Right renal pelvis (tissue), 4 donors: ENCODE results near the gene LKAAEAR1. TPM values are rescaled to one million over a fixed set of nuclear protein-coding genes. Genes with fewer than 3 reads are reported as not detected.
"Not testable (repeated sequence)": the region's sequence is repeated elsewhere in the genome, so short reads cannot be mapped to it uniquely, and the experiment has no call there.

Experiments
- DNase-seq, 4 donors: peaks; one replicate each; pipeline ENCODE4 v3.0.0-alpha.2; 2013; ENCODE audit warnings: low read depth in 4 of 4, low spot score in 3 of 4, missing footprints in 1 of 4
- polyA plus RNA-seq, 4 donors: library from polyadenylated mRNA; unstranded; fragments of 120-200 nt; gene quantifications; one replicate each; pipeline ENCODE4 v1.2.1, GENCODE V29; 2013; ENCODE audit not compliant: insufficient read length in 4 of 4

The LKAAEAR1 gene, protein sequence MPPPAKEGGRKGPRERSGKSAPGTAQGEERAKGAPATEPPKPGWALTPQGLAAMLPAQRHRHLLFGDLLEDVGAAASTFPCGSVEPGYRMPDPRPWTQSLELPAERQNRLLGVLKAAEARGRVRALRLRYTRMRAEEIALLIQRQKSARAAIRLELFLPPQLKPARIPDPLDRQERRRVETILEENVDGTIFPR
- under 1 TPM in 1 of 4 donors, not detected in 3; 0.22 TPM for polyA plus RNA-seq

DNA sequence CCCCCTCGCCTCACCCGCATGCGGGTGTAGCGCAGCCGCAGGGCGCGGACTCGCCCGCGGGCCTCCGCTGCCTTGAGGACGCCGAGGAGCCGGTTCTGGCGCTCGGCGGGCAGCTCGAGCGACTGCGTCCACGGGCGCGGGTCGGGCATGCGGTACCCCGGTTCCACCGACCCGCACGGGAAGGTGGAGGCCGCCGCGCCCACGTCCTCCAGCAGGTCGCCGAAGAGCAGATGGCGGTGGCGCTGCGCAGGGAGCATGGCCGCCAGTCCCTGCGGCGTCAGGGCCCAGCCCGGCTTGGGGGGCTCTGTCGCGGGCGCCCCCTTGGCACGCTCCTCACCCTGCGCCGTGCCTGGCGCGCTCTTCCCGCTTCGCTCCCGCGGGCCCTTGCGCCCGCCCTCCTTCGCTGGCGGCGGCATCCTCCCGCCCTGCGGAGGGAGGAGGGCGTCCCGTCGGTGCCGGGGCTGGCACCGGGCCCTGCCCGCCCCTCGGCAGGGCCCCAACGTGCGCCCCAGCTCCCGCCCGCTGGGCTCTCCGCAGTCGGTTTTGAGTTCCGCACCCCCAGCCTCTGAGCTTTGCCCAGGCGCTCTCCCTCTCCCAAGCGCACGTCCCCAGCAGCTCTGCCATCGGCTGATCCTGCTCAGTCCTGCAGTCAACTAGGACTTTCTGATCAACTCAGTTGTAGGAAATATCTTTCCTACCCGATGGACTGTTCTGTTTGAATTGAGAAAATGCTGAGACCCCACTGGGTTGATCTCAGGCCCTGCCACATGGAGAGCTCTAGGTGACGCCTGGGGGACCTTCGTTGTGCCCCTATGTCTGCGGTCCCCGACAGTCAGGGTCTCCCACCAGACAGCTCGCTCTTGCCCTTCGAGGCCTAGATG, at the start of gene LKAAEAR1:
TSS of gene LKAAEAR1 (minus strand) at position 595 of the 881 bp plus-strand sequence. CDS start at position 416, 179 bp downstream.
- DNase-seq: no peak

DNA sequence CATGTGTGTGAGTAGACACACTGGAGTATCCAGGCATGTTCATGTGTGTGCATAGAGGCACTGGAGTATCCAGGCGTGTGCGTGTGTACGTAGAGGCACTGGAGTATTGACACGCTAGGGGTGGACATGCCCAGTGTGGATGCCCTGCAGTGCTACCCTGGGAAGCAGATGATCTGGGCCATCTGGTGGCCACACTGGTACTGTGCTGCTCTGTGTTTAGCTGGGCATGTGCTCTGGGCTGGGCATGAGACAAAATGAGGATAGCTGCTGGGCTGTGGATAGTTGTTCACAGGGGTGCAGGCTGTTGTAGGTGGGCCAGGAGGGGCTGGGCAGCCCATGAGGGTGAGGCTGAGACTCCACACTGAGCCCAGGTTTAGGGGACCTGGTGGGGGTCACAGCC, 47.2 kb upstream of the LKAAEAR1 start:
- no peak for DNase-seq

DNA sequence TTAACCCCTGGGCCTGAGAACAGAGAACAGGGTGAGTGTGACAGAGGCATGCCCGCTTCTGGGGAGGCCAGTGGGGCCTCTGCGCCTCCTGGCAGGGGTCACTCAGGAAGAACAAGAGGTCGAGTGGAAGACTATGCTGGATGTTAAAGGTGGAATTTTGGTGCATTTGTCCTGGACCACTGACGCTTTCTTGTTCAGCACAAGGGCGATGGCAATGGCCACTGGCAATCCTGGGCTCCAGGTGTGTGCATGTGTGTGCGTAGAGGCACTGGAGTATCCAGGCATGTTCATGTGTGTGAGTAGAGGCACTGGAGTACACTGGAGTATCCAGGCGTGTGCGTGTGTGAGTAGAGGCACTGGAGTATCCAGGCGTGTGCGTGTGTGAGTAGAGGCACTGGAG, 46.7 kb upstream of the LKAAEAR1 start:
- no peak for DNase-seq

DNA sequence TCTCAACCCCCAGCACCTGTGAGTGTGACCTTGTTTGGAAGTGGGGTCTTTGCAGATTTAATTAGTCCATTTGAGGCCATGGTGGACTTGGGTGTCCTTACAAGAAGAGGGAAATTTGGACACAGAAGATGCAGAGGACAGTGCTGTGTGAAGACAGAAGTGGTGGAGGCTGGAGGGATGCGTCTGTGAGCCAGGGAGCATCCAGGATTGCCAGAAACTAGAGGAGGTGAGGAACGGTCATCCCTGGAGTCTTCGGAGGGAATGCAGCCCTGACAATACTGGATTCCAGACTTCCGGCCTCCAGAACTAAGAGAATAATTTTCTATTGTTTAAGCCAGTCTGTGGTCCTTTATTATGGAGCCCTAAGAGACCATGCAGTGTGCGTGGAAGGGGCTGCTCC, 46.1 kb upstream of the LKAAEAR1 start:
- no peak for DNase-seq

DNA sequence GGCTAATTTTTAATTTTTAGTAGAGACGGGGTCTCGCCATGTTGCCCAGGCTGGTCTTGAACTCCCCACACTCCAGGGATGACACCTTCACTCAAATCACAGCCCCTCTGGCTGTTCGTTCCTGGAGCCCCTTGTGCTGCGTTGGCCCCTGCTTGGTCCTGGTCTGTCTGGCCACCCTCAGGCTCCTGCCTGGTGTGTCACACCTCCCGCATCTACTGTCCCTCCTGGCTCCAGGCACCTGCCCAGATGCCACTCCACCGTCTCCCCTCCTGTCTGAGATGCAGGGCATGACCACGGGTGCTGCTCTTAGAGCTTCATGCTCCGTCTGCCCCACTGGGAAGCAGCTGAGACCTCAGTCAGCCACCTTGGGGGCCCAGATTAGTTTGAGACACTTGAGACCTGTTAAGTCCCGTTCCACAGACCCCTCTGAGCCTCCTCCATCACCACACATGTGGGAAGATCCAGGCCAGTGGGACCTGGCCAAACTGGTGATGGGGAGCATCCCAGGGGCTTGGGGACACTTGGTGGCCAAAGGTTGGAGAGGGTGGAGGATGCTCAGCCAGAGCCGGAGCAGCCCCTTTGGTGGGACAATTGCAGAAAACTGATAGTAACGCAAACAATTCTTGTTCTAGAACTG, 45.1 kb upstream of the LKAAEAR1 start:
- DNase-seq: no peak

DNA sequence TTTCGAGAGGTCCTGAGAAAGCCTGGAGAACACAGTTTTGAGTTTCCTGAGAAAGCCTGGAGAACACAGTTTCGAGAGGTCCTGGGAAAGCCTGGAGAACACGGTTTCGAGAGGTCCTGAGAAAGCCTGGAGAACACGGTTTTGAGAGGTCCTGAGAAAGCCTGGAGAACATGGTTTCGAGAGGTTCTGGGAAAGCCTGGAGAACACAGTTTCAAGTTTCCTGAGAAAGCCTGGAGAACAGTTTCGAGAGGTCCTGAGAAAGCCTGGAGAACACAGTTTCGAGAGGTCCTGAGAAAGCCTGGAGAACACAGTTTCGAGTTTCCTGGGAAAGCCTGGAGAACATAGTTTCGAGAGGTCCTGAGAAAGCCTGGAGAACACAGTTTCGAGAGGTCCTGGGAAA, 39.3 kb upstream of the LKAAEAR1 start:
- not testable (repeated sequence) for DNase-seq

DNA sequence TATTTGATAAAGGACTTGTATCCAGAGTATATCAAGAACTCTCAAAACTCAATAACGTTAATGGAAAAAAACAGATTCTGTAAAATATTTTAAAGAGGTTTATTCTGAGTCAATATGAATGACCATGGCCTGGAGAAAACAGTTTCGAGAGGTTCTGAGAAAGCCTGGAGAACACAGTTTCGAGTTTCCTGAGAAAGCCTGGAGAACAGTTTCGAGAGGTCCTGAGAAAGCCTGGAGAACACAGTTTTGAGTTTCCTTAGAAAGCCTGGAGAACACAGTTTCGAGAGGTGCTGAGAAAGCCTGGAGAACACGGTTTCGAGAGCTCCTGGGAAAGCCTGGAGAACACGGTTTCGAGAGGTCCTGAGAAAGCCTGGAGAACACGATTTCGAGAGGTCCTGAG, 38.7 kb upstream of the LKAAEAR1 start:
- DNase-seq: not testable (repeated sequence)

DNA sequence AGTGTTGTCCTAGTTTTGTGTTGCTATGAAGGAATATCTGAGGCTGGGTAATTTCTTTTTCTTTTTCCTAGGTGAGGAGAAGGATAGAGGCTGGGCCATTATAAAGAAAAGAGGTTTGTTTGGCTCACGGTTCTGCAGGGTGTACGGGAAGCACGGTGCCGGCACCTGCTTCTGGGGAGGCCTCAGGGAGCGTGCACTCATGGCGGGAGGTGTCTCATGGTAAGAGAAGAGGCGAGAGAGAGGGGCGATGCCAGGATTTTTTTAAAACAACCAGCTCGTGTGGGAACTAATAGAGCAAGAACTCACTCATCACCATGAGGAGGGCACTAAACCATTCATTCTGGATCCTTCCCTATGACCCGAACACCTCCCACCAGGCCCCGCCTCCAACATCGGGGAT, 37.4 kb upstream of the LKAAEAR1 start:
- no peak for DNase-seq

DNA sequence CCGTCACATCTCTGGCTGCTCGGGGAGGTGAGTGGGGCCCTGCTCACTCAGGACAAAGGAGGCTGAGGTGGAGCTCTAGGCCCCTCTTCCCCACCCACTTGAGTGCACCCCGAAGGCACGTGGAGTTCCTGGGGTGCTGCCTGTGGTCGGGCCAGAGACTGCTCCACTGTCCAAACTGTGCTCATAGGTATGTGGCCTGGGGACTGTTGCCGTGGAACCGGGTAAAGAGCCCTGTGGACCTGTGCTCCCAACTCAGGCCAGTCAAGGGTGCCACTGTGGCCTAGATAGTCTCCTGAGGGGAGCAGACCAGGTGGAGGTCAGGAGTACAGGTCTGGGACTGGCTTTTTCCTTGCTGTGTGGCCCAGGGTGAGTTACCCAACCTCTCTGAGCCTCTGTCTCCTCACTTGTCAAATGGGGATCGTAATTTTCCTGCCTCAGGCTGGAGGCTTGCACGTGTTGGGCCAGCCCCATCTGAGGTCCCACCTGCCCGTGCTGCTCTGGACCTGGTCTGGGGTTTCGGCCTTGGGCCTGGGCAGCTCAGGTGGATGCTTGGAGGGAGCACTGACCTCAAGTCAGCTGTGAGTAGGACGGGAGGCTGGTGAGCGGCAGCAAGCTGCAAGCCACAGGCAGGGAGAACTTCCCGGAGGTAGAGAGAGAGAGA, 35.6 kb upstream of the LKAAEAR1 start:
- DNase-seq: no peak

DNA sequence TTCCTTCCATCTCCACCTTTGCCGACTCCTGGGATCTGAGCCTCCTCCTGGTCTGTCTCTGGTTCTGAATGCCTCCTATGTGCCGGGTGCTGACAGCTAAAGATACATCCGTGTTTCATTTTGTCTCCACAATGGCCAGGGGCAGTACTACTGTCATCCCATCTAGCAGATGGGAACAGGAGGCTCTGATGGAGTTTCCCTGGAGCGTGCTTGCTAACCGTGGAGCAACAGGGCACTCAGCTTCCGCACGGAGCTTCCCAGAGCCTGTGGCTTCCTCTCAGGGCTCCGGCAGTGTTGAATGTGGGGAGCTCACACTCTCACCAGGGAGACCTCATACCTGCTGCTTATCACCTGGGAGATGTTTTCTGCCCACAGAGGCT, 35.1 kb upstream of the LKAAEAR1 start:
- no peak for DNase-seq

DNA sequence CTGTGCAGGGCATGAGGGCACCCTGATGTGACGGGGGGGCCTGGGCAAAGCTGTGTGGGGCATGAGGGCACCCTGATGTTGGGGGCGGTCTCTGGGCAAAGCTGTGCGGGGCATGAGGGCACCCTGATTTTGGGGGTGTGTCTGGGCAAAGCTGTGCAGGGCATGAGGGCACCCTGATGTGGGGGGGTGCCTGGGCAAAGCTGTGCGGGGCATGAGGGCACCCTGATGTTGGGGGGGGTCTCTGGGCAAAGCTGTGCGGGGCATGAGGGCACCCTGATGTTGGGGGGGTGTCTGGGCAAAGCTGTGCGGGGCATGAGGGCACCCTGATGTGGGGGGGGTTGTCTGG, 33.2 kb upstream of the LKAAEAR1 start:
- DNase-seq: not testable (repeated sequence)

DNA sequence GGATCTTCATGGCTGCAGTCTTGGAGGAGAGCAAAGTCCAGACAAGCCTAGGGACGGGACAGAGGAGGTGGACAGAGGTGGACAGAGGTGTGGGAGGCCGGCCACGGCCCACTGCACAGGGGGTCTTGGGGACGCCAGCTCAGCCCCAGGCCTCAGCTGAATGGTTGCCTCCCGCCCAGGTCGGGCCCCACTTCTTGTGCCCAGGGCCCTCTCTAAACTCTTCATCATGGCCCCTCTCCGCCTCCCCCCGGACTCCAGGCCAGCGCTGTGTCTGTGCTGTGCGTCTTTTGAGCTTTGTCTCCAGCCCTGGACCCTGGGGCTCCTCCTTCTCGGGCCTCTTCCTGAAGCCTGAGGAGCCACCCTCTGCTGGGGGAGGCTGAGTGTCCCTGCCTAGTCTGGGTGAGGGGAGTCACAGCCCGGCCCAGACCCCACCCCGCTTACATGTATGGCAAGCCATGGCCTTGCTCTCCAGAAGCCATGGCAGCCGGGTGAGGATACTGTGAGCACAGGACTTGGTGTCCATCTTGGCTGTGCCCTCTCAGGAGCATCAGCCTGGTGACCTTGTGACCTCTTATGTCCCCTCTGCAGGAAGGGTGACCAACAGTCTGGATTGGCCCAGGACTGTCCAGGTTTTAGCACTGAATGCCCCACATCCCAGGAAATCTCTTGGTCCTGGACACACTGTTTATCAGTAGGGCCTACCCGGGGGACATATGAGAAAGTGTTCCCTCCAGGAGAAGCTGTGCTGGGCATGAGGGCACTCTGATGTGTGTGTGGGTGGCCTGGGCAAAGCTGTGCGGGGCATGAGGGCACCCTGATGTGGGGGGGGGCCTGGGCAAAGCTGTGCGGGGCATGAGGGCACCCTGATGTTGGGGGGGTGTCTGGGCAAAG, 32.6 kb upstream of the LKAAEAR1 start:
- DNase-seq: no peak

DNA sequence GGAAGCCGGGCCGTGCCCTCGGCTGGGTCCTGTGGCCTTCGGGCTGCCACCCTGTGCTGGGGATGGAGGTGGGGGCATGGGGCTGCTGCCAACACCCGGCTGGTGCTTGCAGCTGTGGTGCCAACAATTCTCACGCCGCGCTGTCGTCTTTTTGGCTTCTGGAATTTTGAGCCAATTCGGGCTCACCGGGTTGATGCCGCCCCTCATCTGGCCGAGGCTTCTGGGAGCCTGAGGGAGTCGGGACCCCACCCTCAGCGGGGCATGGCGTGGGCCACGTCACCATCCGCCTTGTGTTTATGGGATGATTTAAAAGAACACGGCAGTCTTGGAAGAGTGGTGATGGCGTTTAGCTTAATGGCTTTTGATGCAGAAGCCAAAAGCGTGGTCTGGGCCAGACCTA, 31.8 kb upstream of the LKAAEAR1 start:
- DNase-seq: no peak

DNA sequence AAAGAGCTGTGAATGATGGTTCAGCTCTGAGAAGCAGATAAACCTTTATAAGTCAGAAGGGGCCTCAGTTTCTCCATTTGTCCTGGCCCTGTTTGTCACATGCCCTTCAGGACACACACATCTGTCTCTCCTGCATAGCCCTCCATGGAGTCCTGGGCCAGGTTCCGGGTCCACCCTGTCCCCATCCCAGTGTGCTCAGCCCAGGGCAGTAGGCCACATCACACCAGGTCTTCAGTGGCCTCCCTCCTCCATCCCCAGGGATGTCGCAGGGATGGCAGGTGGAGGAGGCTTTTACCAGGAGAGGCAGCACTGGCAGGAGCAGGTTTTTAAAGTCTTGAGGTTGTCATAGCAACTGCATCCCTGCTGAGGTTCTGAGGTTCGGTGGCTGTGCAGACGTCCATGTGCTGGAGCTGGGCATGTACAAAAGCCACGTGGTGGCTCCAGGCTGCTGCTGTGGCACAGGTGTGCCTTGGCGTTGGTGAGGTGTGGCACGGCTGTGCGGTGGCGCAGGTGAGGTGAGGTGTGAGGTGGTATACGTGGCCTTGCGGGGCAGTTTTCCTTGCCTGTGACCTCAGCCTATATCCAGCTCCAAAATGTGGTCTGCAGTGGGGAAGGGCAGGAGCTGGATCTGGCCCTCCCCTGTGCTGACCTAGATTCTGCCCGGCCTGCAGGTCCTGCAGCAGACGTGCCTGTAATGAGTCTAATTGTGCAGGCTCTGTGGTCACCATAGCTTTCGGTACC, 31.1 kb upstream of the LKAAEAR1 start:
- DNase-seq: no peak

DNA sequence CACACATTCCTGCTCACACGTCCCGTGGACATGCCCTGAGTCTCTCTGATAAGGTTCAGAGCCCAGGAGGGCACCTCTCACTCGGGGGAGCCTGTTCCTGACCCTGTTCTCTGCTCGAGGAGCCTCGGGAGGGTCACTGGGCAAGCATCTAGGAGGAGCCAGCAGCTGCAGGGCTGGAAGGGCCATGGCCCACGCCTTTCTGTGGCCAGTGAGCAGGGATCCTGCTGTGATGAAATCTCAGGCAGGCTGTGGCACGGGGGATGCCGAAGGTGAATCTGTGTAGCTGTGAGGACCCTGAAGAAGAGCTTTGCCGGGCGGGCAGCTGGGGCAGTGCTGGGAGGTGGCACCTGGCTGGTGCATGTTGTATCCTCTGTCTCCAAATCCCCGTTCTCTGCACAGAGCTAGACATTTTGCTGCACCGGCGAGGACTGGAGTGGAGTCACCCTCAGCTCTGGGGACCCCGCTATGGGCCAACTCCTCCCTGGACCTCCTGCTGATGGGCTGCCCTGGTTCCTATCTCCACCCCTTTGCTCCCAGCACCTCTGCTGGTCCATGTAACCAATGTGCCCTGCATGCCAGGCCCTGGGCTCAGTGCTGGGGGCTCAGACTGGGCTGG, 30.3 kb upstream of the LKAAEAR1 start:
- DNase-seq: no peak

DNA sequence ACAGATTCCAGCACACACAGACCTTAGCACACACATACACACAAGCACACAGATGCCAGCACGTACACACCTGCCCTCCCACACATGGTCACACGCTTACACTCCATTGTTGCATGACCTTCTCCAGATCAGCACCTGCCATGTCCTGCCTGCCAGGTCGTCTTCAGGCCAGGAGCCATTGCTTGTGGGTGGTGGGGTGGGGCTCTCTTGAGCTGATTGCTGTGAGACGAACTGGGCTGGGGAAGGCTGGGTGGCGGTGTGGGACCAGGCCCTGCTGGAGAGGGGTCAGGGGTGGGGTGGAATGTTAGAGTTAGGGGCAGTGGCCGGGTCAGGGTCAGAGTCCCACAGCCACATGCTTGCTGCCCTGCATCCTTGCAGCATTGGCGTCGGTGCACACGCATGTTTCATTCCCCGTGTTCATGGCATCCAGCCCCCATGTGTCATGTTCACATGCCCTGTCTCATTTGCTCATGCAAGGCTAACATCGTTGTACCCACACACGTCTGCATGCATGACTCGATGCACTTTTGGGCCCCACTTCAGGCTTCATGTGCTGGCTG, 29.7 kb upstream of the LKAAEAR1 start:
- DNase-seq: no peak

DNA sequence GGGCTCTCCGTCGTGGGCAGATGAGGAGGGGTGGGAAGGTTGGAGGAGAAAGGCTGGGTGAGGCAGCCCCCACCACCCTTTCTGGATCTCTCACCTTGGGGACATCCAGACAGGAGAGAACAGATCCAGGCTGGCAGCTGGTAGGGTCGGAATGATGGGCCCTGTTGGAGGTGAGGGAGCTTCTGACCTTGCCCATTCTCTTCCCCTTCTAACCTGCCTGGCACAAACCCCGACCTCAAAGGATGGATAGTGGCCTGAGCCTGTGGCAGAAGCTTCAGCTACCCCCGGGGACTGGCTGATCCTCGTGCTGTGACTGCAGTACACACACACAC, 29.2 kb upstream of the LKAAEAR1 start:
- DNase-seq: no peak

DNA sequence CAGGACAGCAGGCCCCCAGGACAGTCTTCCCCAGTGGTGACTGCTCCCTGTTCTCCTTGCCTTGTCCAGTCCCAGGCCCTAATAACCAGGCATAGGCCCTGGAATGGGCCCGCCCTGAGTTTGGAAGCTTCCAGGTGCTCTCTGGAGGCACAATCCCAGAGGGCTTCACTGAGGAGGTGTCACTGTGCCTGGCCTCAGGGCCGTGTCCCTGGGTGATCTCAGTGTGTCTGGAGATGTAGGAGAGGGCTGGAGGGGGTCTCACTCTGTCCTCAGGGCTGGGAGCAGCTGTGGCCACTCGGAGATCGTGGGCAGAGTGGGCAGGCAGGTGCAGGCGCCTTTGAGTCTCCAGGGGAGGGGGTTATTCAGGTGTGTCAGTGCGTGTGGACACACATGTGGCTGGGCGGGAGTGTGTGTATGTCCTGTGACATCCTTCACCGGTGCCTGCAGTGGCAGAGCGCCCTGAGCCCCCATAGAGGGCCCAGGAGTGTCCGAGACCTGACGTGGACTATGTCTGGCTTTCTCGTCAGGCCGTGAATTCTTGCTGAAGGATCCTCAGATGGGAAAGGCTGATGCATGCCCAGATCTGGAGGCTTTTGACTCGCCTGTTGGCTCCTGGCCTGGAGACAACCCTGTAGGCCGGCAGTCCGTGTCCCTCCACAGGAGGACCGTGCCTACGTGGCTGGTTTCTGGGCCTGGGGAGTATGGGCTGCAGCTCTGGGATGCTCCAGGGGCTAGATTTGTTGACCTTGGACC, 28.7 kb upstream of the LKAAEAR1 start:
- DNase-seq: no peak
